Erythroblast (primary cell): ENCODE results near the gene ZNF662.

Experiments
- GATA1 ChIP-seq: IDR thresholded peaks from 2 replicates; pipeline ENCODE4 v1.6.1; 2011; ENCODE audit warnings: low read depth, mild to moderate bottlenecking, control low read depth, low read length, moderate library complexity
- POLR2A ChIP-seq: IDR thresholded peaks from 2 replicates; pipeline ENCODE4 v1.6.1; 2011; ENCODE audit warnings: mild to moderate bottlenecking, low read length

GRCh38 chr3:42898896-42899675, 6.9 kb upstream of the ZNF662 start:
- no peak for TF ChIP-seq POLR2A
- no peak for TF ChIP-seq GATA1
